A549 (cell line): ENCODE results near the gene CD276.
"Not testable (repeated sequence)": the region's sequence is repeated elsewhere in the genome, so short reads cannot be mapped to it uniquely, and the experiment has no call there.

Experiments
- BCL3 ChIP-seq: fragments of >200 bp; sonication (Bioruptor Twin); formaldehyde crosslinking; IDR thresholded peaks from 3 replicates; pipeline ENCODE4 v1.6.1; 2016
- CEBPB ChIP-seq, 2 experiments: fragments of >200 bp in 1 of 2; sonication (Bioruptor Twin) in 1 of 2; formaldehyde crosslinking in 1 of 2; IDR thresholded peaks; 2 replicates each; pipeline ENCODE4 v1.6.1; 2012 to 2016
- CTCF ChIP-seq: fragments of >200 bp; sonication (Bioruptor Twin); formaldehyde crosslinking; IDR thresholded peaks from 3 replicates; pipeline ENCODE4 v1.5.1; 2016
- ELK1 ChIP-seq: fragments of 150-350 bp; IDR thresholded peaks from 2 replicates; pipeline ENCODE4 v1.6.1; 2014; ENCODE audit warnings: low read depth, mild to moderate bottlenecking, low read length
- HDAC2 ChIP-seq: fragments of 200-600 bp; sonication (generic); IDR thresholded peaks from 2 replicates; pipeline ENCODE4 v1.6.1; 2016
- JUN ChIP-seq, 2 experiments: fragments of >200 bp; sonication (Bioruptor Twin); formaldehyde crosslinking; IDR thresholded peaks; 2 replicates in 1 of 2; 3 replicates in 1 of 2; pipeline ENCODE4 v1.6.1; 2016 to 2017
- KDM1A ChIP-seq: fragments of 200-600 bp; sonication (generic); IDR thresholded peaks from 2 replicates; pipeline ENCODE4 v1.6.1; 2016; ENCODE audit warnings: low read depth, mild to moderate bottlenecking
- MAZ ChIP-seq: fragments of 150-350 bp; IDR thresholded peaks from 2 replicates; pipeline ENCODE4 v1.6.1; 2014; ENCODE audit warnings: antibody characterized with exemption, low read depth, low read length, borderline replicate concordance
- PBX3 ChIP-seq: IDR thresholded peaks from 2 replicates; pipeline ENCODE4 v1.6.1; 2012
- POLR2A ChIP-seq: IDR thresholded peaks from 2 replicates; pipeline ENCODE4 v1.6.1; 2012; ENCODE audit warnings: mild to moderate bottlenecking, low read length
- REST ChIP-seq: fragments of 200-600 bp; sonication (generic); IDR thresholded peaks from 2 replicates; pipeline ENCODE4 v1.6.1; 2016; ENCODE audit warnings: antibody characterized with exemption, mild to moderate bottlenecking, moderate library complexity
- RFX5 ChIP-seq: fragments of 450-650 bp; IDR thresholded peaks from 2 replicates; pipeline ENCODE4 v1.7.1; 2014; ENCODE audit warnings: antibody characterized with exemption, mild to moderate bottlenecking, moderate library complexity
- SMC3 ChIP-seq: fragments of >200 bp; sonication (Bioruptor Twin); formaldehyde crosslinking; IDR thresholded peaks from 3 replicates; pipeline ENCODE4 v1.6.1; 2018; ENCODE audit warnings: inconsistent platforms
- USF2 ChIP-seq: fragments of 450-650 bp; IDR thresholded peaks from 2 replicates; pipeline ENCODE4 v1.6.1; 2014; ENCODE audit warnings: antibody characterized with exemption

GRCh38 chr15:73702311-73703239, 18.4 kb downstream of the CD276 start:
- not testable (repeated sequence) for TF ChIP-seq CTCF; PBX3; SMC3; JUN (IDR thresholded peaks at IDR 0.05); BCL3; USF2; CEBPB (IDR thresholded peaks at IDR 0.05); REST; POLR2A; ELK1; HDAC2; RFX5; KDM1A; MAZ
